G401 (cell line): ENCODE results near the gene PMEPA1. TPM values are rescaled to one million over a fixed set of nuclear protein-coding genes. Genes with fewer than 3 reads are reported as not detected.

ENCODE experiments used
- DNase-seq: peaks from one replicate; pipeline ENCODE4 v3.0.0-alpha.2; 2015; ENCODE audit warnings: low spot score
- in situ Hi-C: cut with HindIII; loops from 2 replicates; pipeline ENCODE4 v1.10.0; 2016; ENCODE audit warnings: low sequenced_read_pairs, mixed read lengths
- total RNA-seq: library from RNA; depleted of rRNA; stranded (reverse); fragments of >200 nt; shearing (Covaris generic); gene quantifications from 2 replicates; pipeline ENCODE4 v1.2.3, GENCODE V29; 2014

The PMEPA1 gene
- total RNA-seq, 1 experiment from 2014 or later: 0.58 TPM

GRCh38 chr20:57714409-57715267 is 4.8 kb upstream of the PMEPA1 start:
- no peak for DNase-seq
- in situ Hi-C loops: no loop called here

- in situ Hi-C loops: no loop called here
- no peak for DNase-seq
Measured at GRCh38 chr20:57713951-57714350, 4.1 kb upstream of the PMEPA1 start.

GRCh38 chr20:57713505-57713903 is 3.7 kb upstream of the PMEPA1 start:
- in situ Hi-C loops: no loop called here
- no peak for DNase-seq

GRCh38 chr20:57712851-57713504 is 3.2 kb upstream of the PMEPA1 start:
- in situ Hi-C loops: no loop called here
- no peak for DNase-seq

- no peak for DNase-seq
- in situ Hi-C loops: no loop called here
Measured at GRCh38 chr20:57712341-57712740, 2.5 kb upstream of the PMEPA1 start.

DNA sequence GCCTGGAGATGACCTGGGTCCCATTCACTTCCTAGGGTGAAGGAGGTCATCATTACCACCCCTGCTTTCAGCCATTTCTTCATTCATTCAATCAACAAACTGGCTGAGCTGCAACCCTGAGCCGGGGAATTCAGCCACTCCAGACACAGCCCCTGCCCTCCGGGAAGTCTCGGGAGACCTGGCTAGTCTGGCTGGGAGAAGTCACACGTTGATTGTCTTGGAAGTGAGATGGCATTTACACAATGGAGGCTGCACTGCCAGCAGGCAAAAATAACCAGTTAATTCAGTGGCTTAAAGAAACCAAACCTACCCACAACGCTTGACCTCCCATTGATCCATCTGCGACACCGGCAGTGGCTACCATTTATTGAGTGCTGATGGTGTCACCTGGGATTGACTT is 2.0 kb upstream of the PMEPA1 start:
- no peak for DNase-seq
- in situ Hi-C loops: no loop called here

GRCh38 chr20:57711311-57711712 is 1.5 kb upstream of the PMEPA1 start:
- in situ Hi-C loops: no loop called here

DNA sequence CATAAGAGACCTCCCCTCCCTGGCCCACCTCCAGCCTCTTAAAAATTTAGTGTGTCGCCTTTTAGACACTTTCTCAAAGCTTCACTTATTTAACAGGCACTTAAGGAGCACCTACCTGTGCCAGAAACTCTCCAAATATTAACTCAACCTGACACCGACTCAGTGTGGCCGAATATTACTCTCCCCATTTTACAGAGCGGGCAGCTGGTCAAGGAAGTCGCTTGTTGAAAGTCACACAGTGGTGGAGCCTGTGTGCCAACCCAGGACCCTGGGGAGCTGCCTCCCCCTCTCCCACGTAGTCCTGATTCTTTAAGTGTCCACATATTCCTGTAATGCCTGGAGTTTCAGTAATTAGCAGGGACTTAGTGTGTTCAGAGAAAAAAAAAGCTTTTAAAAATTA is 1.0 kb upstream of the PMEPA1 start:
- in situ Hi-C loops: no loop called here
- DNase-seq: no peak

More at GRCh38 chr20:57711311-57711712, 1.5 kb upstream of the PMEPA1 start:
- no peak for DNase-seq

DNA sequence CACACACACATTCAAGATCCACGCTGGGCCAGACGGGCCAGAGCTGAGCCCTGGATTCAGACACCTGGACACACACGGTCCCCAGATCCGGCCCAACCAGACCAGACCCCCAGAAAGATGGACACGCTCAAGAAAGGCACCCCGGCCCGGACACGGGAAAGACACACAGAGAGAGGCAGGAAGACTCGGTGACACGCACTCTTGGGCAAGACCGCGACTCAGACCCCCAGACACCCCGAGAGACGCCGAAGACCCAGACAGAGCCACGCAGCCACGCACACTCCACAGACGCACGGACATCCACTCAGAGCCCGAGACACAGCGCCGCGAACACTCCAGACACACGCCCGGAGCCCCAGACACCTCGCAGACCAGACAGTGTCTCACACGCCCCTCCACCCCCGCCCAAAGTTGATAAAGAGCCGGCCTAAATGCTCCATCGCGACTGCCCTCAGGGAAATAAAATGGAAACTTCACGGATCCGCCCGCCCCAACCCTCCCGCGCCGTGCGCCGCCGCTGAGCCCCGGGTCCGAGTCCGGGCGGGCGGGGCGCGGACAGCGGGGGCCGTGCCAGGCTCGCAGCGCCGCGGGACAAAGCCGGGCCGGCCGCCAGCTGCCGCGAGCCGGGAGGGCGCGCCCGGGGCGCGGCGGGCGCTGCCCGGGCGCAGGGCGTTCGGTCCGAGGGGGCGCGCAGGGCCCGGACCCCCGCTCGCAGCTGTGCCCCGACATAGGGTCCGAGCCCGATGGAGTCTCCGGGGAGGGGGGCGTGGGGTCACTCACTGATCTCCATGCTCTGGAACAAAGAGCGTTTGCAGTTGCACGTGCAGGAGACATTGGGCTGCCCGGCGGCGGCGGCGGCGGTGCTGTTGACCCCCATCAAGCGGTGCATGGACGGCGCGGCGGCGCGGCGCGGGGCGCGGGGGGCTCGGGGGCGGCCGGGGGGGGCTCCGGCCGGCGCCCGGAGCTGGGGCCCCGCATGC is 831 bp downstream of the PMEPA1 start:
- in situ Hi-C loops: no loop called here
- no peak for DNase-seq

GRCh38 chr20:57707849-57708693 is 1.7 kb downstream of the PMEPA1 start:
- in situ Hi-C loops: no loop called here
- DNase-seq: no peak

DNA sequence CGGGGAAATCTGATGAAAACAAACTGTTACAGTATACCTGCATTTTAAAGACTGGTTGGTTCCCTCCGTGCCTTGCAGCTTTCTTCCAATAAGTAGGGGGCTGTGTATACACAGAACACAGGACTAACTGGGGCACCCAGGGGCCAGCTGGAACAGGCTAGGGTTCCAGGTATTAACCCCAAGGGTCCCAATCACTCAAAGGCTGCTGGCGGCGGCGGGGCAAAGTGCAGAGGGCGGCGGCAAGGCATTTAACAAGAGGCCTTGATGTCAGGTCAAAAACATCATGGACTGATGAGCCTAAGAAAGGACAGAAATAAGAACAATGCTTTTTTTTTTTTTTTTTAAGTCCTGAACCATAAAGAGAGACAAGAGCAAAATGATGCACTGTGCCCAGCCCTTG is 2.5 kb downstream of the PMEPA1 start:
- in situ Hi-C loops: no loop called here
- no peak for DNase-seq

DNA sequence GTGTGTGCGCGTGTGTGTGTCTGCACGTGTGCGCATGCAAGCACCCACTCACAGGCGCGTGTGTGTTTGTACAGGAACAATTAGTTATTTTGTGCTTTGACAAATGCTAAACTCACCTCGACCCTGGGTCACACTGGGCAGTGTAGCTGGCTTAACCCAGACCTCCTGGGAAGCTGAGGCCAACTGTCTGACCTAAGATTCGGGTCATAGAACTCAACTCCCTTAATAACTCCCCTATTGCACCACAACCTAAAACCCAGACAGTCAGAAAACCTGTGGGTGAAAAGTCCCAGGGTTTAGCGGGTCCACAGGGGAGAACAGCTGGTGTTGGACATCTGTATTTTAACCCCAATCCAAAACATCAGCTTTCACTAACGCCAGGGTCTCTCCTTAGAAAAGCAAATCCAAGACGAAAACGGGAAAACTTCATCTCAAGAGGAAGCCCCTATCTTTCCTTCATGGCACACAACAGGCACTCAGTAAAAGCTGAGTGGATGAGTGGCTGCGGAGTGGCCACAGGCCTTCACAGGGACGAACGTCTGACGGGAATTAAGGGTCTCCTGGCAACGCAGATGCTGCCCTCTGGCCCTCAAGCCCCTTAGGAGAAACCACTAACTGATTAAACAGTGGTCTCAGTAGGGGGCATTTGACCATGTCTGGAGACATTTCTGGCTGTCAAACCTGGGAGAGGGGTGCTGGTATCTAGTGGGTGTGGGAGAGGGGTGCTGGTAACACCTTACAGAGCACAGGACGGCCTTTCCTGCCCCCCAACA is 4.5 kb downstream of the PMEPA1 start:
- in situ Hi-C loops: no loop called here
- no peak for DNase-seq

GRCh38 chr20:57704245-57704644 is 5.6 kb downstream of the PMEPA1 start:
- in situ Hi-C loops: no loop called here
- no peak for DNase-seq

DNA sequence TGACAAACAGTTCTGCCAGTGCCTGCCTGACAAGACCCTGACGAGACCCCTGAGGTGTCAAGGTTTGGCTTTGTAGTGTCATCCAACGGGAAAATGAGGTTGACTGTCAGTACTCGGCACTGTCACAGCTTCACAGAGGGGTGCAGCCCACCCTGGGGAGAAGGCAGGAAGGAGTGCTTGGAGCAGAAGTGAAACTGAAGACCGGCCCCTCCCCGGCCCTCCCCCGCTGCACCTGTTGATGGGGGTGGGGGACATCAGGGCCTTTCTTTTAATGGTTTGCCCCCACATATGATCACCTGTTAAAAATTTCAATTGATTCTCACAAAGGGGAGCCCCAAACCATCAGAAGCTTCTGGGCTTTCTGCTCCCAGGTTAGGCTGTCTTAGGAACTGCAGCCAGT is 6.8 kb downstream of the PMEPA1 start:
- in situ Hi-C loops: no loop called here
- no peak for DNase-seq

DNA sequence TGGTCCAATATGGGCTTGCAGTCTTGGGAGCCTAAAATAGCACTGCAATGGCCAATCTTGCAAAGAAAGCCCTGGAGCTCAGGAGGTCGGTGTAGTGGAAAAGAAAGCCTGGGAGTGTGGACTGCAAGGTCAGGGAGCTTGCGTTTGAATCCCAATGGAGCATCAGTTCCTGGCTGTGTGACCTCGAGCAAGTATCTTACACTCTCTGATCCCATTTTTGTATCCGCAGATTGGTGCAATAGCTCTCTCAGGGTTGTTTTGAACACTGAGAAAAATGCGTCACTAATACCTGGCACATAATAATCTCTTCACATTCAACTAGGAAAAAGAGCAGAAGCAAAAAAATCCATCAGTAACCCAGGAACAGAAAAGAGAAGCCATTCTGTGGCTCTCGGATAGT is 7.3 kb downstream of the PMEPA1 start:
- no peak for DNase-seq
- in situ Hi-C loops: no loop called here

DNA sequence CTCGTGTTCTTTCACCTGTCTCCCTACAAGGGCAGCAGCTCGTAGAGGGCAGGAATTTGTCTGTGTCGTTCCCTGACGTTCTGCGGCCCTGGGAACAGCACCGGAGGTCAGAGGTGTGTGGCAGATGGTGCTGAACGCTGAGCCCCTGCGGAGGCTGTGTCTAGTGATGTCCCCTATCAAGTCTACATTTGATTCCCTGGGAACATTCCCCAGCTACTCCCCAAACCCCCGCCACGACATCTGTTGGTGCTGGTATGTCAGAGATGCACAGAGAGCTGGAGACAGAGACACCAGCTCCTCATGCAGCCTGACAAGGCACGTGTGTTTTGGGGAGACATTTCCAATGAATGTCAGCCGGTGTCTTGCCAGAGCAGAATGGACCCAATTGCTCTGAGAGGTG is 7.7 kb downstream of the PMEPA1 start:
- in situ Hi-C loops: no loop called here

GRCh38 chr20:57701651-57702050 is 8.2 kb downstream of the PMEPA1 start:
- no peak for DNase-seq
- in situ Hi-C loops: no loop called here

More for the DNA sequence above, 7.7 kb downstream of the PMEPA1 start:
- no peak for DNase-seq

DNA sequence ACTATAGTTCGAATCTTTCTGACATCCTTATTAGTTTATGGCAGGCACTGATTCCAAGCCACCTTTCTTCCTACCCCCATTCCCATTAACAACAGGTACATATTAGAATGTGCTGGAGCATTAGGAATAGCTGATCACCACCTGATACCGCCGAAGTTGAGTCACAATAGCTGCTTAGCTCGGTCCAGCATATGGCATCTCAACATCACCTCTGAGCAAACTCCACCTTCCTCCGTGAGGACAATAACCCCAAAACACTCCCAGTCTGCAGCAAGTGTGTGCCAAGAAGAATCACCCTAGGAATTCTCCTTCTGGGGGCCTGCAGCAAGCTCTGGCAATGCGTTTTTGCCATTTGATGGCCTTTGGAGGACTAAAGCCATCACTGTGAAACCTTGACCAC is 8.7 kb downstream of the PMEPA1 start:
- DNase-seq: no peak
- in situ Hi-C loops: no loop called here
